Activated CD8-positive, alpha-beta memory T cell treated with anti-CD3 and anti-CD28 coated beads for 36 hours (primary cell): ENCODE measurements around the gene AFDN. TPM values are rescaled to one million over a fixed set of nuclear protein-coding genes. Genes with fewer than 3 reads are reported as not detected.

ENCODE experiments used
- total RNA-seq, 2 experiments: library from RNA; stranded (reverse); gene quantifications; one replicate each; pipeline ENCODE4 v1.2.3, GENCODE V29; 2021

Gene AFDN
- total RNA-seq, 2 experiments from 2014 or later: 25.5 to 29.6 TPM

Other genes with a start within 250 kb of the AFDN start
- gene KIF25, start 170.8 kb downstream of the AFDN start, total RNA-seq: not detected